Stimulated activated CD4-positive, alpha-beta T cell treated with anti-CD3 and anti-CD28 coated beads, Interleukin-4, amount 100 ng/mL, for 24 hours (primary cell): ENCODE measurements around the gene SBNO1.

ENCODE experiments used
- DNase-seq: peaks from one replicate; pipeline ENCODE4 v3.0.0-alpha.2; 2020

The SBNO1 gene

DNA sequence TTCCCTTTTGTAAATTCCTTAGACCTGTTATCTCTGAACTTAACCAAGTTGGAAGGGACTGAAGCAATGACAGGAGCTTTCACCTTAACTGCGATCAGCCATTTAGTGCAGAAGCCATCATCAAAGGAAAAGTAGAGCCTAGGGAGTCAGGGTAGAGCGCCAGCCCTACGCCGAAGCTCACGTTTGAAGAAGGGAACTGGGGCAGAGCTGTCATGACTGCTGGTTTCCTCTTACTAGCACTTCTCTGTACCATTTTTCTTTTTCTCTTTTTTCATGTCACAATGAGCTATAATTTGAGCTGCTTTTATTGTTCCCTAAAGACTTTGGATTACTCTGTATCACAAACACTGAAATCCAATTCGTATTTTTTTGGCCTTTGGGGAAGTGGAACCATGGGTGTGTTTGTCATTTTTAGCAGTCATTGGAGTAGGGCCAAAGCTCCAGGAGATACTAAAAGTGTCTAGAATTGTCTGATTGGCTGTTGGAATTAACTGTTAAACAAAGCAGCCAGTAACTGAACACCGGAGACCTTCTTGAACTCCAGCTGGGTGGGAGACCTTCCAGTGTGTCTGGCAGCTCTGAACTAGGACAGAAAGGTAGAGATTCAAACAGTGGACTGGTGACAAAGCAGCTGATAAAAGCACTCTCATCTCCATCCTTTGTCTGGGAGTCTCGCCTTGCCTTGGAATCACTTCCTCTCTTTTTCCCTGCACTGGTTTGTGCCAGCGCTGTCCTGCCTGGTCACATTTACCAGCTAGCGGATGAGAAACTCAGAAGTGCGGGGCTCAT is 122.3 kb downstream of the SBNO1 start:
- no peak for DNase-seq
